Memory B cell (primary cell): Measurements from ENCODE around the gene TENM4.
A peak's percentile ranks its signal among the peaks of the same experiment; 100 is the strongest.

Experiments
- ATAC-seq: fragments of 150-1000 bp; cut with Tn5 transposase; 2 replicates; pipeline ENCODE4 v1.10.0; 2021; ENCODE audit warnings: low read depth, mild to moderate bottlenecking, moderate library complexity
- DNase-seq, 2 donors: peaks; one replicate each; pipeline ENCODE4 v3.0.0; 2022; ENCODE audit warnings: low spot score in 2 of 2
- H3K27ac Mint-ChIP-seq: one replicate; pipeline ENCODE4 v1.8.0; 2022; ENCODE audit warnings: mild to moderate bottlenecking, moderate library complexity, mixed read lengths
- H3K27me3 Mint-ChIP-seq: one replicate; pipeline ENCODE4 v1.8.0; 2022; ENCODE audit warnings: mixed read lengths
- H3K36me3 Mint-ChIP-seq: one replicate; pipeline ENCODE4 v1.8.0; 2022; ENCODE audit warnings: mild to moderate bottlenecking, mixed read lengths
- H3K4me1 Mint-ChIP-seq: one replicate; pipeline ENCODE4 v1.8.0; 2022; ENCODE audit warnings: mixed read lengths
- H3K4me3 Mint-ChIP-seq: one replicate; pipeline ENCODE4 v1.8.0; 2022; ENCODE audit warnings: mild to moderate bottlenecking, moderate library complexity, mixed read lengths
- H3K9me3 Mint-ChIP-seq: one replicate; pipeline ENCODE4 v1.8.0; 2022; ENCODE audit warnings: mixed read lengths

The TENM4 gene

DNA sequence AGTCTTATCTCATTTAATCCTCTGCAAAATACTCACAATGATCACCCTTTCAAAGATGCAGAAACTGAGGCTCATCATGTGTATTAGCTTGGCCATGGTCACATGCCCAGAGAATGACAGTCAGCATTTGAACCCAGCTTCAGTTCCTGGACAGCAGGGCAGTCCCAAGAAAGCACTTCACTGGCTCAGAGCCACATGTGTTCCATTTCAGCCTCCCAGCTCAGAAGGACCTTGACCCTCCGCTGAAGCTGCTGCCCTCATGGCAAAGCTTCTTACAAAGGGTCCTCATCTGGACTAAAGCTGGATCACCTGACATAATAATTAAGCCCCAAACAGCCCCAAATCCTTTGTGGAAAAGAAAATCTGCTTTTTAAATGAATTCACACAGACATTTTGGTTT is 37.0 kb downstream of the TENM4 start:
- DNase-seq (no peak), ATAC-seq (no peak)
- Mint-ChIP-seq H3K4me3 (no peak overlapping the region), H3K36me3 (peaks cover 3% of the 10 kb centered on the region), H3K4me1 (peaks cover 4% of the 10 kb centered on the region), H3K9me3 (no peaks in the 10 kb centered on the region), H3K27me3 (peaks cover 4% of the 10 kb centered on the region), H3K27ac (peak overlapping the region; percentile 20)

- Mint-ChIP-seq H3K36me3 (peaks cover 3% of the 10 kb centered on the region), H3K4me3 (no peak overlapping the region), H3K9me3 (no peaks in the 10 kb centered on the region), H3K27ac (peak overlapping the region; percentile 26), H3K4me1 (peaks cover 4% of the 10 kb centered on the region), H3K27me3 (peaks cover 4% of the 10 kb centered on the region)
- ATAC-seq (no peak), DNase-seq (no peak)
Observed at GRCh38 chr11:79402912-79403311, 37.9 kb downstream of the TENM4 start.

DNA sequence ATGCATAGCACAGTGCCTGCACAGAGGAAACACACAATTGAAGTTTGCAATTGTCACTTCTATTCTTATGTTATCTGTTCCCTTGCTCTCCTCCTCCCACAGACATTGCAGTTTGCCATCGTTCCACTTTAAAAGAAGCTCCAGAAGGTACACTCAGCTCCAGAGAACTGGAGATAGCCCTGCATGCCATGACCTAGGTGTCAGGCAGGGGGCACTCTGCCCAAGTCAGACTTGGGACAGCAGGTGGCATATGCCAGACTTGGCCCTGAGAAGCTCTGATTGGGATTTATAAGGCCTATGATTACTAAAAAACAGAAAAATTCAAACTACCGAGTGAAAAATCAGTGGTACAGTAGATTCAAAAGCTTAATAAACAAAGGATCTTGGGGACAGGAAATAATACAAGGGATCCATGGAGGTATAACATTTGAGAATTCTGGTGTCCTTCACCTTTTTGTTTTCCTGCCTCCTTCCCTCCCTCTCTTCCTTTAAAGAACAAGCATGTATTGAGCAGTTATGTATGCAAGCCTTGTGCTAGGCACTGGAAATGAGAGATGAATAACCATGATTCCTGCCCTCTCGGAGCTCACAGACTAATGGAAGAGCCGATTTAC is 40.0 kb downstream of the TENM4 start:
- Mint-ChIP-seq H3K36me3 (peaks cover 3% of the 10 kb centered on the region), H3K27ac (no peak overlapping the region), H3K9me3 (no peaks in the 10 kb centered on the region), H3K4me3 (no peak overlapping the region), H3K27me3 (peaks cover 7% of the 10 kb centered on the region), H3K4me1 (peaks cover 2% of the 10 kb centered on the region)
- ATAC-seq (peak; percentile 65), DNase-seq (peak; percentile 26 to 38)

GRCh38 chr11:79400206-79400605 is 40.6 kb downstream of the TENM4 start:
- H3K4me3 Mint-ChIP-seq = no peak overlapping the region
- H3K4me1 Mint-ChIP-seq = peaks cover 2% of the 10 kb centered on the region
- H3K36me3 Mint-ChIP-seq = peaks cover 3% of the 10 kb centered on the region
- H3K27ac Mint-ChIP-seq = no peak overlapping the region
- H3K9me3 Mint-ChIP-seq = no peaks in the 10 kb centered on the region
- H3K27me3 Mint-ChIP-seq = peaks cover 7% of the 10 kb centered on the region
- DNase-seq (no peak), ATAC-seq (no peak)

DNA sequence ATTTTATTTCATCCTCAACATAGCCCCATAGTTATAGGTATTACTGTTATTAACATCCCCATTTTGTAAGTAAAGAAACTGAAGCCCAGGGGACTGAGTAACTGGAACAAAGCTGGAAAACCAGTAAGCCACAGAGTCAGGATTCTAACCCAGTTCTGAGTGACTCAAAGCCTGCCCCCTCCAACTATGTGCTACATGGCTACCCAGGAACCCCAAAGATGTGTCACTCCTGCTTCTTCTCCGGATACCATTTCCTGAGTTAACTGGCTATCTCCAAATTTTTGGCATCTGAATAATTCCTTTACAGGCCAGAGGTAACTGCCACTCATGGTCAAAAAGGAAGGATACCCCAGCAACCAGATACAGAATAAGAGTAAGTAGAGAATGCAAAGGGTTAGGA is 43.6 kb downstream of the TENM4 start:
- DNase-seq (no peak), ATAC-seq (no peak)
- peaks cover 15% of the 10 kb centered on the region for H3K27me3 Mint-ChIP-seq
- H3K4me3 Mint-ChIP-seq = no peak overlapping the region
- peaks cover 3% of the 10 kb centered on the region for H3K36me3 Mint-ChIP-seq
- no peak overlapping the region for H3K27ac Mint-ChIP-seq
- H3K9me3 Mint-ChIP-seq = no peaks in the 10 kb centered on the region
- peaks cover 2% of the 10 kb centered on the region for H3K4me1 Mint-ChIP-seq

- H3K36me3 Mint-ChIP-seq = peaks cover 2% of the 10 kb centered on the region
- ATAC-seq (no peak), DNase-seq (no peak)
- no peak overlapping the region for H3K27ac Mint-ChIP-seq
- H3K4me3 Mint-ChIP-seq = no peak overlapping the region
- peaks cover 16% of the 10 kb centered on the region for H3K27me3 Mint-ChIP-seq
- H3K9me3 Mint-ChIP-seq = no peaks in the 10 kb centered on the region
- H3K4me1 Mint-ChIP-seq = peaks cover 2% of the 10 kb centered on the region
Observed at GRCh38 chr11:79396674-79397073, 44.2 kb downstream of the TENM4 start.

- peaks cover 2% of the 10 kb centered on the region for H3K4me1 Mint-ChIP-seq
- no peaks in the 10 kb centered on the region for H3K36me3 Mint-ChIP-seq
- DNase-seq (no peak), ATAC-seq (no peak)
- no peak overlapping the region for H3K4me3 Mint-ChIP-seq
- H3K27me3 Mint-ChIP-seq = peaks cover 14% of the 10 kb centered on the region
- H3K9me3 Mint-ChIP-seq = no peaks in the 10 kb centered on the region
- H3K27ac Mint-ChIP-seq = no peak overlapping the region
Observed at GRCh38 chr11:79396001-79396400, 44.8 kb downstream of the TENM4 start.

GRCh38 chr11:79393362-79394043 is 47.3 kb downstream of the TENM4 start:
- DNase-seq (no peak), ATAC-seq (no peak)
- Mint-ChIP-seq H3K27ac (no peak overlapping the region), H3K4me1 (peaks cover 2% of the 10 kb centered on the region), H3K9me3 (peaks cover 2% of the 10 kb centered on the region), H3K27me3 (peaks cover 20% of the 10 kb centered on the region), H3K36me3 (peaks cover 3% of the 10 kb centered on the region), H3K4me3 (no peak overlapping the region)

- H3K9me3 Mint-ChIP-seq = peaks cover 2% of the 10 kb centered on the region
- no peak overlapping the region for H3K27ac Mint-ChIP-seq
- H3K4me3 Mint-ChIP-seq = no peak overlapping the region
- H3K27me3 Mint-ChIP-seq = peaks cover 22% of the 10 kb centered on the region
- H3K4me1 Mint-ChIP-seq = peaks cover 11% of the 10 kb centered on the region
- ATAC-seq (no peak), DNase-seq (no peak)
- H3K36me3 Mint-ChIP-seq = peaks cover 3% of the 10 kb centered on the region
Observed at GRCh38 chr11:79392161-79392560, 48.7 kb downstream of the TENM4 start.

DNA sequence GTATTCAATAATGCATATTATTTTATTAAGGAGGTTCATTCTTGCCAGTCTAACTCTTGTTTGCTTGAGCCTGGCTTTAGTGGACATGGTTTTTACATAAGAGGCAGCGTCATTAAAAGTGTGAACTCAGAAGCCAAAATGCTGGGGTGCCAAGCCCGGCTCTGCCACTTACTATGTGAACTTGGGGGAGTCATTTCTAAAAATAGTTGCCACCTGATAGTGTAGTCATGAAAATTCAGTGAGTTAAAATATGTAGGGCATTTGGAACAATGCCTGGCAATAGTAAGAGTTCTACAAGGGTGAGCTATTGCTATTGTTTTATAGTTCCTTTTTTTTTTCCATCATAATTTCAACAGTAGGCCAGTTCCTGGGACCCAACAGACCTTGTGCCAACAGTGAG is 49.9 kb downstream of the TENM4 start:
- no peak for DNase-seq
- no peak overlapping the region for H3K27ac Mint-ChIP-seq
- H3K27me3 Mint-ChIP-seq = peaks cover 22% of the 10 kb centered on the region

GRCh38 chr11:79390477-79390876 is 50.4 kb downstream of the TENM4 start:
- H3K27ac Mint-ChIP-seq = no peak overlapping the region
- peaks cover 12% of the 10 kb centered on the region for H3K4me1 Mint-ChIP-seq
- DNase-seq (no peak), ATAC-seq (no peak)
- peaks cover 3% of the 10 kb centered on the region for H3K36me3 Mint-ChIP-seq
- H3K4me3 Mint-ChIP-seq = no peak overlapping the region
- H3K9me3 Mint-ChIP-seq = peaks cover 2% of the 10 kb centered on the region
- peaks cover 23% of the 10 kb centered on the region for H3K27me3 Mint-ChIP-seq

More for the DNA sequence above, 49.9 kb downstream of the TENM4 start:
- ATAC-seq = no peak
- Mint-ChIP-seq H3K9me3 (peaks cover 2% of the 10 kb centered on the region), H3K4me3 (no peak overlapping the region), H3K4me1 (peaks cover 12% of the 10 kb centered on the region), H3K36me3 (peaks cover 3% of the 10 kb centered on the region)

DNA sequence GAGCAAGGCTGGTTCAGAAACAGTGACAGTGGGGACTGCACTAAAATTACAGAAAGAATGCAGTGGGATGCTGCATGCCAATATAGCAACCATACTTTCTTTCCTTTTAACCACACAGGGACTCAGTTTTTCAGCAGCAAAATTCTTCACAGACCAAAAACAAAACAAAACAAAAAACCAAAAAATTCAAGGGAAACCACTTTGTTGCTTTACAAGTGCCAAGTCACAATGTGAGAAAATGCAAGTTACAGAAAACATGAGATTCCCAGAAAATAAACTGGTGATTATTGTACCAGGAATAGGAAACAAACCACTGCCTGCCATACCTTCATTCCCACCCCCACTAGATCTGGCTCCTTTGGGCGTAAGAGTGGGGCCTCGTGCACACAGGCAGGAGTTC is 52.6 kb downstream of the TENM4 start:
- Mint-ChIP-seq H3K4me3 (no peak overlapping the region), H3K27me3 (peaks cover 22% of the 10 kb centered on the region), H3K27ac (no peak overlapping the region), H3K9me3 (peaks cover 2% of the 10 kb centered on the region), H3K4me1 (peaks cover 12% of the 10 kb centered on the region), H3K36me3 (peaks cover 3% of the 10 kb centered on the region)
- ATAC-seq (no peak), DNase-seq (no peak)

- Mint-ChIP-seq H3K4me3 (no peak overlapping the region), H3K9me3 (peaks cover 2% of the 10 kb centered on the region), H3K4me1 (peaks cover 12% of the 10 kb centered on the region), H3K27me3 (peaks cover 23% of the 10 kb centered on the region), H3K27ac (no peak overlapping the region), H3K36me3 (peaks cover 3% of the 10 kb centered on the region)
- no peak for ATAC-seq
- no peak for DNase-seq
Observed at GRCh38 chr11:79383874-79384273, 57.0 kb downstream of the TENM4 start.

DNA sequence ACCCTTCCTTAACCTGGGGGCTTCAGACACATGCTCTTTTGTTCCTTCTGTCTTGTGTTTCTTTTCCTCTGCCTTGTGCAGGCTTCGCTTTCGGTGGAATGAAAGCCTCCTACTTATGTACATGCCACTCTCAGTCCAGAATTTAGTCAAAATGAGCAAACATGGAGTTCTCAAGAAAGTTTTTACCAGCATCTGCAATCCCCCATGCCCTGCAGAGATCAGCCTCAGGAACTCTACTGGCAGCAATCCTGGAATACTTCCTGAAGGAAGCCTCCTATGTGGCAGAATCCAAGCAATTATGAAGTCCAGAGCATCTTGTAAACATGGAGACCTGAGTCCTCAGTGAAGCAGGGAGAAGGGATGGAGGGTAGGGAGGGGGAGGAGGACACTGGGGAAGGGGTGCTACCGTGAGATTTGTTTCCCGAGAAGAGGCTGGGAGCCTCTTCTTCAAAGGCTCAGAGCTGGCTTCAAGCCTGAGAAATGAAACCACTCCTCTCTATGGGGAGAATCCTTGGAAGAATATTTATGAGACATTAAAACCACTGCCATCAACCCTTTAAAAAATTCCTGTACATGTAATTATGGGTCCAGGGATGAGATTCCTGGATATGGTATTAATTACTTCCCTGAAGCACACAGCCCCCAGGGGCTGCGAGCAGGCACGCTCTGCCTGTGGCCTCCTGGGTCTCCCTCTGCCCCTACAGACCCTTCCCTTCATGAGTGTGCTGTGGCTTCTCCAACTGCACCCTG is 58.4 kb downstream of the TENM4 start:
- H3K27me3 Mint-ChIP-seq = peaks cover 18% of the 10 kb centered on the region
- no peaks in the 10 kb centered on the region for H3K9me3 Mint-ChIP-seq
- H3K4me3 Mint-ChIP-seq = no peak overlapping the region
- DNase-seq = no peak
- no peak overlapping the region for H3K27ac Mint-ChIP-seq
- peaks cover 6% of the 10 kb centered on the region for H3K4me1 Mint-ChIP-seq
- no peaks in the 10 kb centered on the region for H3K36me3 Mint-ChIP-seq
- no peak for ATAC-seq
